Measurements from ENCODE around the gene MTREX. TPM values are rescaled to one million over a fixed set of nuclear protein-coding genes. Genes with fewer than 3 reads are reported as not detected.

Gene MTREX
- total and polyA plus RNA-seq, 10 of the 15 experiments (the other 5 are each of a cell fraction or from before 2014, with no cell fraction given), result 20.1 to 102 (median 49.0) TPM

- TF ChIP-seq BHLHE40 (IDR thresholded peaks at IDR 0.05; ENCODE audit: borderline replicate concordance in 1 of 2, low read depth in 2 of 2, low read length in 1 of 2), result no peak
These were observed 25.2 kb downstream of the MTREX start (continued) for GRCh38 chr5:55333017-55333416.

GRCh38 chr5:55333811-55334210, 26.0 kb downstream of the MTREX start:
- no peak for DNase-seq (ENCODE audit: low read depth, low spot score)
- POLR2A ChIA-PET, result no interaction called here
- FAIRE-seq, result no peak
- Histone ChIP-seq H3K9me3 (replicated peaks; ENCODE audit: control insufficient read depth, insufficient read depth, low read length) (no peaks in the 10 kb centered on the region; the same call in 2 of the 3 replicates), H4K20me1 (ENCODE audit: control insufficient read depth, insufficient read depth) (no peaks in the 10 kb centered on the region), H3K4me2 (ENCODE audit: control insufficient read depth, insufficient read depth) (no peak overlapping the region), H3K27ac (ENCODE audit: control insufficient read depth, insufficient read depth) (no peak overlapping the region), H3K36me3 (ENCODE audit: control insufficient read depth in 2 of 2, insufficient read depth in 2 of 2, low read length in 1 of 2) (peaks cover 0 to 34% of the 10 kb centered on the region in 2 experiments), H3K4me3 (no peak overlapping the region), H3K27me3 (replicated peaks in 1 of 2; ENCODE audit: control insufficient read depth in 2 of 2, insufficient read depth in 2 of 2, low read length in 1 of 2) (no peaks in the 10 kb centered on the region), H2AFZ (ENCODE audit: control insufficient read depth, low read depth, low read length) (no peak overlapping the region), H3K4me1 (ENCODE audit: control insufficient read depth, insufficient read depth, low read length) (peaks cover under 1% of the 10 kb centered on the region; the same call in 1 of the 2 replicates), H3K79me2 (ENCODE audit: control insufficient read depth, insufficient read depth, low read length) (peaks cover 15% of the 10 kb centered on the region), H3K9ac (ENCODE audit: control insufficient read depth, insufficient read depth, low read length) (no peak overlapping the region)
- CTCF ChIA-PET, result no interaction called here
- ATAC-seq, result no peak
- RAD21 ChIA-PET (ENCODE audit: unreplicated experiment), result no interaction called here
- WGBS (ENCODE audit: insufficient coverage, insufficient replicate concordance, low lambda C conversion rate, missing lambda C conversion rate), result 100% methylated on average over 2 of the region's 2 CpGs
- in situ Hi-C loops (cut with MboI) (no loop called here), intact Hi-C loops (cut with micrococcal nuclease; ENCODE audit: unreplicated experiment) (no loop called here)
- SMC1A ChIA-PET (ENCODE audit: uncharacterized antibody, unreplicated experiment), result no interaction called here
- TF ChIP-seq RUNX3 (IDR thresholded peaks at IDR 0.05; ENCODE audit: low read length) (no peak), BMI1 (IDR thresholded peaks at IDR 0.05; ENCODE audit: borderline replicate concordance) (no peak), MAX (IDR thresholded peaks at IDR 0.05; ENCODE audit: low read depth, low read length) (no peak), NR2C2 (IDR thresholded peaks at IDR 0.05; ENCODE audit: borderline replicate concordance, control insufficient read depth, insufficient read length, low read depth) (no peak), SKIL (IDR thresholded peaks at IDR 0.05; ENCODE audit: low read depth, poor library complexity, severe bottlenecking) (no peak), POLR2AphosphoS5 (IDR thresholded peaks at IDR 0.05; ENCODE audit: low read length) (no peak), ZNF217 (IDR thresholded peaks at IDR 0.05) (no peak)
- no TSS peak for BruUV-seq (replicated peaks)
